NCI-H1436 (cell line): Measurements from ENCODE around the gene PXMP4.
"Not testable (repeated sequence)": the region's sequence is repeated elsewhere in the genome, so short reads cannot be mapped to it uniquely, and the experiment has no call there.

Experiments
- DNase-seq: peaks from one replicate; lab custom pipeline; 2025; lab: John Stamatoyannopoulos, UW

The PXMP4 gene, protein sequence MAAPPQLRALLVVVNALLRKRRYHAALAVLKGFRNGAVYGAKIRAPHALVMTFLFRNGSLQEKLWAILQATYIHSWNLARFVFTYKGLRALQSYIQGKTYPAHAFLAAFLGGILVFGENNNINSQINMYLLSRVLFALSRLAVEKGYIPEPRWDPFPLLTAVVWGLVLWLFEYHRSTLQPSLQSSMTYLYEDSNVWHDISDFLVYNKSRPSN

DNA sequence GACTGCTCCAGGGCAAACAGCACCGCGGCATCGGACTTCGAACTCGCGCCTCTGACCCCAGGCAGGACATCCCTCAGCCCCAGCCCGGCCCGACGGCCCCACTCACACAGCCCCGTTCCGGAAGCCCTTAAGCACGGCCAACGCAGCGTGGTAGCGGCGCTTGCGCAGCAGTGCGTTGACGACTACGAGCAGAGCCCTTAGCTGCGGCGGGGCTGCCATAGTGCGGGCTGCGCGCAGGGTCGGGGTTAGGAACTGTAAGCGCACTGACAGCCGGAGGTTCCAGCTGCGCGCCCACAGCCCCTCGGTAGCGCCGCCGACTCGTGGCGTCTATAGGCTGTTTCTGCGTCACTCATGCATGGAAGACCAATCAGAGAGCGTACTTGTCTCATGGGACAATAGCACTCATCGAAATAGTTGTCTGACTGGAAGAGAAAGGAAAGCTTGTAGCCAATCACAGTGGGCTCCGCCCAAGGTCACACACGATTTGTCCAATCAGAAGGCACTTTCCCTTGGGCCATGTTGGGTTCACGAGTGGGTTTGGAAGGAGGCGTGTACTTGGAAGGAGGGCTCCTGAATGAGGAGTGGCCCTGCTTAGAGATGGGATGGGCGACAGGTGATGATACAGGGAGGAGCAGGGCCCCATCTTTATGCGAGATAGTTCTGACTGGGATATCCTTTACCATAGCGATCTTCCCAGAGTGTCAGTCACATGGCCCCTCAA is at the start of gene PXMP4:
TSS of gene PXMP4 (minus strand) at position 322 of the 721 bp plus-strand sequence. CDS start at position 219, 103 bp downstream.
- DNase-seq, result peak; percentile 91

DNA sequence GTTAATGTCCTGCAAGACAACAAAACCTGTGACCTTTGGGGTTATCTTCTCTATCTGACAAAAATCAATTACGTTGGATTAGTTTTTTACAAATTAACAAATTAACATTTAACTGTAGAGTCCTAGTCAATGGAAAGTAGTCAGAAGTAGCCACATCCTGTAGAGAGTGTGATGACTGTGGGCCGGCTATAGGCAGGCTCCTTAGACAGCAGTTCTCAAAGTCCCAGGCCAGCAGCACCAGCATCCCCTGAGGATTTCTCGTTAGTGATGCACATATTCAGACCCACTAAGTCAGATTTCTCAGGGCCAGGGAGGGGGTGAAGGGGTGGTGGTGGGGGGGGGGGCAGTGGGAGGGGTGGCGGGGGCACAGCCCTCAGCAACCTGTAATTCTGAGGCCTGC is 48.9 kb upstream of the PXMP4 start:
- DNase-seq, result no peak

DNA sequence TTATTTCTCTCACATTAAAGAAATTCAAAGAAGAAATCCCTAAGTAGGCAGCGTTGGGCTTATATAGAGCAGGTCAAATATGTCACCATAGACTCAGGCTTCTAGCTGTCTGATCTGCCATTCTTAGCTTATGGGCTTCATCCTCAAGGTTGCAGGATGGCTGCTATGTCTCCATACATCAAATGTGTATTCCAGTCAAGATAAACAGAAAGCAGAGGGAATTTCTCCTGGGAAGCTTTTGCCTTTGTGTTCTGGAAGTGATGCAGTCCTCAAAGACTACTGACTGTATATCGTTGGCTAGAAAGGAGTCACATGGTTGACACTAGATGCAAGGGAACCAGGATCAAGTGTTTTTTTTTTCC is 47.6 kb upstream of the PXMP4 start:
- DNase-seq, result no peak

DNA sequence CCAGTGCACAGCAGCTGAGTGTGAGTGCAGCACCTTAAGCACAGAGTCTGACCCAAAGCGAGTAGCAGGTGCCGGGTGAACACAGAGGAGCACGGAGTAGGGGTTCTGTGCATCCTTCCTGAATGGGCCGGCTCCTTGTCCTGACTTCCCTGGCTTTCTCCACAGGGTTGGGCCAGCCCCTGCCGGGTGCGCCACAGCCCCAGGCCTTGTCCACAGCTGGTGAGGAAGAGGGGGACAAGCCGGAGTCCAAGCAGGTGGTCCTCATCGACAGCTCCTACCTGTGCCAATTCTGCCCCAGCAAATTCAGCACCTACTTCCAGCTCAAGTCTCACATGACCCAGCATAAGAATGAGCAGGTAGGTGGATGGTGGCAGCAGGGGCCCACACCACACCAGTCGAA is 46.6 kb upstream of the PXMP4 start:
- DNase-seq, result no peak

DNA sequence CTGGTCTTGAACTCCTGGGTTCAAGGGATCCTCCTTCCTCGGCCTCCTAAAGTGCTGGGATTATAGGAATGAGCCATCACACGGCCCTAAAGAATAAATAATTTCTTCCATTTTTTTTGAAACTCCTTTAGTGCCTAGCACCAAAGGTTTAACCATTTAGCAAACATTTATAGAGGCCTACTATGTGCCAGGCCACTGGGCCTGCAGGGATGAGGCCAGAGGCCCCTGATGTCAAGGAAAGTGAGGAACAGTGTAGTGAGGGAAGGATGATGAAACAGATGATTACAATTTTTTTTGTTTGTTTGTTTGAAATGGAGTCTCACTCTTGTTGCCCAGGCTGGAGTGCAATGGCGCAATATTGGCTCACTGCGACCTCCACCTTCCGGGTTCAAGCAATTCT is 45.5 kb upstream of the PXMP4 start:
- no peak for DNase-seq

DNA sequence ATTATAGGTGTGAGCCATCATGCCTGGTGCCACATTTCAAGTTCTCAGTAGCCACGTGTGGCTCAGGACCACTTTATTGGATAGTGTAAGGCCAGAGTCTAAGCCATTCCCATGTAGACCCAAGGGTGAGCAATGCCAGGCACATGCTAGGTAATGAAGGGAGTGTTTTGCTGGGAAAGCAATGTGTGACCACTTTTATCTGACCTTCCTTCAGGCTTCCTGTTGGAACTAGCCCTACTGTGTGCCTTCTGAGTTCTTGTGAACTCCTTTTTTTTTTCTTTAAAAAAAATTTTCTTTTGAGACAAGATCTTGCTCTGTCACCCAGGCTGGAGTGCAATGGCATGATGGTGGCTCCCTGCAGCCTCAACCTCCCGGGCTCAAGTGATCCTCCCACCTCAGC is 45.0 kb upstream of the PXMP4 start:
- no peak for DNase-seq

DNA sequence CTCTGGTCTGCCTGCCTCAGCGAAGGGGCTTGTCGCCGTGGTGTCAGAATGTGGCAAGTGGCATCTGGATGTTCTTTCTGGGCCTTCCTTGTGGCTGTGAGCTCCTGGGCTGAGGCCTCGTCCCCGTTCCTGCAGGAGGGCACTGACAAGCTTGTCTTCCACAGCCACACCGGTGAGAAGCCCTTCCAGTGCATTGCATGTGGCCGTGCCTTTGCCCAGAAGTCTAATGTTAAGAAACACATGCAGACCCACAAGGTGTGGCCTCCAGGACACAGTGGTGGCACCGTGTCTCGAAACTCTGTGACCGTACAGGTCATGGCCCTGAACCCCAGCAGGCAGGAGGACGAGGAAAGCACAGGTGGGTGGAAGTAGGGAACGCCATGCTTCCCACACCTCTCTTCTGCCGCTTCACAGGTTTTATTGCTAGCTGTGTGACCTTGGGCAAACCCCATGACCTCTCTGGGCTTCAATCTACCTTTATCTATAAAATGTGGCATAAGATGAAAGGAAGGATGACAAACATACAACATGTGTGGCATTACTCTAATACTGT is 41.7 kb upstream of the PXMP4 start:
- no peak for DNase-seq

DNA sequence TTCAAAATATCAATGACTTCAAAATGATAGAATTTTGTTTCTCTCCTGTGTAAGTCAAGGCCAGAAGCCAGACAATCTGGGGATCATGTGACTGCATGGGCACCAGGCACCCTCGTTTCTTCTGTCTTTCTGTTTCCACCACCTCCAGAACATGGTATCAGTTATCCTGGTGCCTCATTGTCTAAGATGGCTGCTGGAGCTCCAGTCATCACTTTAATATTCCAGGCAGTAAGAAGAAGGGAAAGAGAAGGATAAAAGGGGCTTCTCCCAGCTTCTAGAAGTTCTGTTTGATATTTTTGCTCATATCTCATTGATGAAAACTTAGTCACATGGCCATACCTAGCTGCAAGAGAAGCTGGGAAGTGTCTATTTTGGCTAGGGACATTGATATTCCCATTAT is 37.3 kb upstream of the PXMP4 start:
- no peak for DNase-seq

DNA sequence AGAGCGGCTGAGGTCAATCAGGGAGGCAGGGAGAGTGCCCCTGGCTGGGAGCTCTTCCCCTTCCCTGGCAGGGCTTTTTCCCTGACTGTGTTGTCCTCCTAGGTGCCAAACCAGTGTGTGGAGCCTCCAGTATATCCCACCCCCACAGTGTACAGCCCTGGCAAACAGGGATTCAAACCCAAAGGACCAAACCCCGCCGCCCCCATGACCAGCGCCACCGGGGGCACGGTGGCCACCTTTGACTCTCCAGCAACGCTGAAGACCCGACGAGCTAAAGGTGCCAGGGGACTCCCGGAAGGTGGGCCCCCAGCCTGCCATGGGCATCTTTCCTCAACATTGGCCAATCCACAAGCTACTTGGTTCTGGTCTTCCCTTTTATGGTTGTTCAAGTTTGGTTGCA is 36.9 kb upstream of the PXMP4 start:
- DNase-seq, result no peak

DNA sequence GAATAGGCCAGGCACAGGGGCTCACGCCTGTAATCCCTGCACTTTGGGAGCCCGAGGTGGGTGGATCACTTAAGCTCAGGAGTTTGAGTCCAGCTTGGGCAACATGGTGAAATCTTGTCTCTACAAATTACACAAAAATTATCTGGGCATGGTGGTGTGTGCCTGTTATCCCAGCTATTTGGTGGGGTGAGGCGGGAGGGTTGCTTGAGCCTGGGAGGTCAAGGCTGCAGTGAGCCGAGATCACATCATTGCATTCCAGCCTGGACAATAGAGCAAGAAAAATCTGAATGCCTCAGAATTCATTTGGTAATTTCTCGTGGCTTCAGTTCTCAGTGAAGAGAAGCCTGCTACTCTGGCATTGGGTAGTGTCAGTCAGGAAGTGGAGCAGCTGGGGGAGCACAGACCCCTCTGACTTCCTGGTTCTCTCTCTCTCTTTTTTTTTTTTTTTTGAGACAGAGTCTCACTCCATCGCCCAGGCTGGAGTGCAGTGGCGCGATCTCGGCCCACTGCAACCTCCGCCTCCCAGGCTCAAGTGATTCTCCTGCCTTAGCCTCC is 35.9 kb upstream of the PXMP4 start:
- not testable (repeated sequence) for DNase-seq

DNA sequence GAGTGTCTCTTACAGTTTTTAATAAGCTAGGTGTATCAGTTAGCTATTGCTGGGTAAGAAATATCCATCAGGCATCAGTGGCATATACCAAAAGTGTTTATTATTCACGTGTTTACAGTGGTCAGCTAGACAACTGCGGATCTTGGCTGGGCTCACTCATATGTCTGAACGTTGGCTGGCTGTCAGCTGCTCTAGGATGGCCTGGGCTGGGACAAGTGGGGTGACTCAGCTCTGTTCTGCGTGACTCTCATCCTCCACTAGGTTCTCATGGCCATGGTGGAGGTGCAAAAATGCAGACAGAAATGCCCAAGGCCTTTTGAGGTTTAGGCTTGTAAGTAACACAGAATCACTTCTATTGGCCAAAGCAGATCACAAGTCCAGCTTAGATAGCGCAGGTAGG is 33.7 kb upstream of the PXMP4 start:
- no peak for DNase-seq

DNA sequence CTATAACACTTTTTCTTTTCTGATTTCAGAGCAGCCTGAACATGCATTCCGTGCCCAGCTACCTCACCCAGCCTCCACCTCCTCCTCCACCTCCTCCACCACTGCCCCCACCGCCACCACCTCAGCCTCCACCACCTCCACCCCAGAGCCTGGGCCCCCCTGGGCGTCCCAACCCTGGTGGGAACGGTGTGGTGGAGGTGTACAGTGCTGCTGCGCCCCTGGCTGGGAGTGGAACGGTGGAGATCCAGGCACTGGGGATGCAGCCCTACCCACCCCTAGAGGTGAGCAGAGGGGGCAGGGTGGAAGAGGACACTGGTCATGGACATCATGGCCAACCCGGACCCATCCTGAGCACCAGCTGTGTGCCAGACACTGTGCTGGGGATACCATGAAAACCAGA is 33.0 kb upstream of the PXMP4 start:
- DNase-seq, result no peak

DNA sequence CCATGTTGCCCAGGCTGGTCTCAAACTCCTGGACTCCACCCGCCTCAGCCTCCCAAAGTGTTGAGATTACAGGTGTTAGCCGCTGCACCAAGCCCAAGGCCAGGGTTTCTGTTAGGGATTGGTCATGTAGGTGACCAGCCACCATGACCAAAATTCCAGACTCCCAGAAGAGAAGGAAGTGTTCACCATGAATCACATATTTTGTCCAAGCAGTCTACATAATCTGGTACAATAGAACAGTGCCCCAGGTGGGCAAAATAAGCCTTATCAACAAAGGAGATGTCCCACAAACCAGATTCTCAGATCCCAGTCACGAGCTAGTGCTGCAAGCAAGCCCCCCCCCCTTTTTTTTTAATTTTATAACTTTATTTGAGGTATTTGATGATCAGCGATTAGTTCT is 31.7 kb upstream of the PXMP4 start:
- no peak for DNase-seq

DNA sequence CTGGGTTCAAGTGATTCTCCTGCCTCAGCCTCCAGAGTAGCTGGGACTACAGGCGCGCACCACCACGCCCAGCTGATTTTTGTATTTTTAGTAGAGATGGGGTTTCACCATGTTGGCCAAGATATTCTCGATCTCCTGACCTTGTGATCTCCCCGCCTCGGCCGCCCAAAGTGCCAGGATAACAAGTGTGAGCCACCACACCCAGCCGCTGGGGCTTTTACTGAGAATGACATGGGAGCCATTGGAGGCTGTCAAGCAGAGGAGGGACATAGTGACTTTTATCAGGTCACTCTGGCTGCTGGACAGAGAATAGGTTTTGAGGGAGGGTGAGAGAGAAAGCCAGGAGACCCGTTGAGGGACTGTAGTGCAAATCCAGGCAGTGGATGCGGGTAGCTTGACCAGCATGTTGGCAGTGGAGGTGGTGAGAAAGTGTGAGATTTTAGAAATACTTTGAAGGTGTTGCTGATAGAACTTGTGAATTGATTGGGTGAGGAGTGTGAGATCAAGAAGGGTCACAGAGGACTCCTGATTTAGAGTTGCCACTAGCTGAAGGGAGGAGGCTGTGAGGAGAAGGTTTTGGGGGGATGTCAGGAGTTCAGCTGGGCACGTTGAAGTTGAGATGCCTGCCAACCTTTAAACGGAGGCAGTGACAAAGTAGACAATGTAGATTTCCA is 26.4 kb upstream of the PXMP4 start:
- no peak for DNase-seq

DNA sequence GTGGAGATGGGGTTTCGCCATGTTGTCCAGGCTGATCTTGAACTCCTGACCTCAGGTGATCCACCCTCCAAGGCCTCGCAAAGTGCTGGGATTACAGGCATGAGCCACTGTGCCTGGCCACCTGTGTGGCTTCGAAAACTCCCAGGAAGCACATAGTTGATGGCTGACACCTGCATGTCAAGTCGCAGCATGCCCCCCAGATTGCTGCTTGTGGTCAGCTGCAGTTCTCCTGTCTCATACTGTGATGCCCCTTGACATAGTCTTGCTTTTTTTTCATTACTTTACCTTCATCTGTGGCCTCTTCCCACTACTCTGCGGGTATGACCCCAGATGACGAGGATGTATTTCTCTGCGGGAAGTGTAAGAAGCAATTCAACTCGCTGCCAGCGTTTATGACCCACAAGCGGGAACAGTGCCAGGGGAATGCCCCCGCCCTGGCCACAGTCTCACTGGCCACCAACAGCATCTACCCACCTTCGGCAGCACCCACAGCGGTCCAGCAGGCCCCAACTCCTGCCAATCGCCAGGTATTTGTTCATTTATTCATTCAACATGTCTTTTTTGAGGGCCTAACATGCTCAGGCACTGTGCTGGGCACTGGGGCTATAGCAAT is 24.8 kb upstream of the PXMP4 start:
- DNase-seq, result no peak

DNA sequence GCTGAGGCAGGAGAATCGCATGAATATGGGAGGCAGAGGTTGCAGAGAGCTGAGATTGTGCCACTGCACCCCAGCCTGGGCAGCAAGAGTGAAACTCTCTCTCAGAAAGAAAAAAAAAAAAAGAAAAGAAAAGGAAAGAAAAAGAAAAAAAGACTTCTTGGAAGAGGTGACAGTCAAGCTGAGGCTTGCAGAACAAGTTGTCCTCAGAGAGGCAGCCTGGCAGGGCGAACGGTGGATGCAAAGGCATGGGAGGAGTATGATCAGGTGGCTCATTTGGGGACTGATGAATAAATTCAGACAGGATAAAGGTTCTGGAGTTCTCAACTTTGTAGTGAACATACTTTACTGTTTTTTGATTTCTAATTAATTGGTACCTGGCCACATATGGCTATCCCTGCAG is 24.1 kb upstream of the PXMP4 start:
- no peak for DNase-seq

DNA sequence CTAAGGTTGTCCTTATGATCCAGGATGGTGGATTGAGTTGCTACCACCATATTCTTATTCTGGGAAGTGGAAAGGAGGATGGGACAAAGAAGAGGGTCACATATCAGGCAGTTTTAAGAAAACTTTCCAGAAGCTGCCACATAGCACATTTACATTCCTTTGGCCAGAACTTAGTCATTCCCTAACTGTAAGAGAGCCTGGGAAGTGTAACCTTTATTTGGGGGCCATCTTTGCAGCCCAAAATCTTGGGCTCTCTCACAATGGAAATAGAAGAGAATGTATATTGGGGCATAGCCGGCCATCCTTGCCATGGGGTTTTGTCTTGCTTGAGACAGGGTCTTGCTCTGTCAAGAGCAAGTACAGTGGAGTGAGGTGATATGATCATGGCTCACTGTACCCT is 20.1 kb upstream of the PXMP4 start:
- no peak for DNase-seq

DNA sequence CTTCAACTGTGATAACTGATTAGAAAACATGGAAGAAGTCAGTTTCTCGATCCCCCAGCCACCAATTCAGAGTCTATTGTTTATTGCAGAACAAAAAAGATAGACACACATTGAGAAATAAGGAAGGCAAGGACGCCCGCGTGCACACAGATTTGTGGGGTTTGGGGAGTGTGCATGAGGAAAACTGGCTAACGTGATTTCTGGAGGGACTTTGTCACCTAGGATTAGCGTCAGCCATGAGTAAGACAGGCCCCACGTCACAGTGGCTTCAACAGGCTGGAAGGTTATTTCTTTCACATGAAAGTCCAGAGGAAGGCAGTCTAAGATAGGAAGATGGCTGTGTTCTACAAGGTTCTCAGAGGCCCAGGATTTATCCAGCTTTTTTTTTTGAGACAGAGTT is 19.4 kb upstream of the PXMP4 start:
- DNase-seq, result no peak

DNA sequence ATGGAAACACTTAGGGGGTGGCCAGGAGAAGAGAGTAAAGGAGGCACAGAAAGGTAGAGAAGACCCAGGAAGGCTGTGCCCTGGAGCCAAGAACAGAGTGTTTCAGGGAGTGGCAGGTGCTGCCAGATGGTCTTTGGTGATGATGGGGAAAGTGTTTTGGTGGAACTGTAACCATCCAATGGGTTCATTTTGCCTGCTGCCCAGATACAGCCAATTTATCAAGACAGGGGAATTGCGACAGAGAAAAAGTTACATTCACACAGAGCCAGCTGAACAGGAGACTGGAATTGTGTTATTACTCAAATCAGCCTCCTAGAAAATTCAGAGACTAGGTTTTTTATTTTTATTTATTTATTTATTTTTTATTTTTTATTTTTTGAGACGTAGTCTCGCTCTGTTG is 16.9 kb upstream of the PXMP4 start:
- DNase-seq, result no peak

DNA sequence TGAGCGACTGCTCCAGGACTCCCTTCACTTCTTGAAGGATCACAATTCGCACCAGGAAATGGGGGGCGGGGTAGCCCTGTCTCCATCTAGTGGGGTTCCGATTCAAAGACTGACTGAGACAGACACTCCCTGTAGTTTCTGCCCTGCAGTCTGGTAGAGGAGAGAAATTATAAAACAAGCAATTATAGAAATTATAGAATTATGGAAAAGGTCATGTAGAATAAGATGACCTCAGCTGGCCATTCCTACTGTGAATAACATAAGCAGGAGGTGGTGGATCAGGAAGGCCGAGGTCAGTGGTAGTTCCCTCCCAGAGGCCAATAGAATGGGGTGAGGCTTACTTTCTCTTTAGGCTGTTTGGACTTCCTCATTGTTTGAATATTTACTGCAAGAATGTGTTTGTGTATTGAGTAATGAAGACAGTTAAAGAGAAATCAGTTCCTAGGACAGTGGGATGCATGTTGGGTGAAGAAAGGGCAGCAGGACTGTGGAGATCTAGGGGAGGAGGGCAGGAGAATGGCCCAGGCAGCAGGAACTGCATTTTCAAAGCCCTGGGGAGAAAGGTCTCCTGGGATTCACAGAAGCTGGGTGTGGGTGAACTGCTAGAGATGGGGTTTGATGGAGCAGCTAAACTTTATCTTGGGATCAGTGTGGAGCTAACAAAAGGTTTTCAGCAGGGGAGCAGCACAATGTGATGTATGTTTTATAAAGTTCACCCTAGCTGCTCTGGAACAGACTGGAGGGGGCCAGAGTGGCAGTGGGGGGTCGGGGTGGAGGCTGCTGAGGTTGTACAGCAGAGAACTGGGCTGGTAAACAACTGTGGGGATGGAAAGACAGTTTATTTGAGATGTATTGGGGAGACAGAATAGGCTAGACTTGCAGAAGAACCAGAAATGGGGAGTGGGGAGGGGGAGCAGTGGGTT is 13.8 kb upstream of the PXMP4 start:
- DNase-seq, result peak; percentile 33
